ENCODE data around the gene IL6.

GRCh38 chr7:22694597-22695207 is 32.3 kb upstream of the IL6 start:
- TF ChIP-seq, protein P1, sequence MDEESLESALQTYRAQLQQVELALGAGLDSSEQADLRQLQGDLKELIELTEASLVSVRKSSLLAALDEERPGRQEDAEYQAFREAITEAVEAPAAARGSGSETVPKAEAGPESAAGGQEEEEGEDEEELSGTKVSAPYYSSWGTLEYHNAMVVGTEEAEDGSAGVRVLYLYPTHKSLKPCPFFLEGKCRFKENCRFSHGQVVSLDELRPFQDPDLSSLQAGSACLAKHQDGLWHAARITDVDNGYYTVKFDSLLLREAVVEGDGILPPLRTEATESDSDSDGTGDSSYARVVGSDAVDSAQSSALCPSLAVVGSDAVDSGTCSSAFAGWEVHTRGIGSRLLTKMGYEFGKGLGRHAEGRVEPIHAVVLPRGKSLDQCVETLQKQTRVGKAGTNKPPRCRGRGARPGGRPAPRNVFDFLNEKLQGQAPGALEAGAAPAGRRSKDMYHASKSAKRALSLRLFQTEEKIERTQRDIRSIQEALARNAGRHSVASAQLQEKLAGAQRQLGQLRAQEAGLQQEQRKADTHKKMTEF (CRISPR knock-in tag; IDR thresholded peaks at IDR 0.05): no peak
- no peak for TF ChIP-seq ZNF24 (IDR thresholded peaks at IDR 0.05)
- no peak for TF ChIP-seq EZH2 (conservative IDR thresholded peaks at IDR 0.05; ENCODE audit: low read depth, low read length)
- TF ChIP-seq ARNT (IDR thresholded peaks at IDR 0.05): no peak
- no peak for TF ChIP-seq MYNN (CRISPR knock-in tag; IDR thresholded peaks at IDR 0.05; ENCODE audit: low read depth)
- TF ChIP-seq HDAC6 (IDR thresholded peaks at IDR 0.05; ENCODE audit: low read depth, low read length): no peak

All from HepG2 (cell line).